IMR-90 (cell line): ENCODE results near the gene PCDHGC5. TPM values are rescaled to one million over a fixed set of nuclear protein-coding genes. Genes with fewer than 3 reads are reported as not detected.

Experiments
- ATAC-seq: fragments of 200-7000 bp; cut with Tn5 transposase; 2 replicates; pipeline ENCODE4 v1.9.1; 2020; ENCODE audit warnings: low read depth, mild to moderate bottlenecking, moderate library complexity
- BruUV-seq: library from RNA; stranded (reverse); fragments of 400-500 nt; replicated peaks from 2 replicates; lab custom pipeline; 2021; lab: Mats Ljungman, UMichigan
- CTCF ChIA-PET: fragments of 300-600 bp; formaldehyde crosslinking; extraction: SDS; loops from one replicate; lab custom pipeline; 2021; ENCODE audit warnings: antibody characterized with exemption; lab: Yijun Ruan, JAX
- POLR2A ChIA-PET: fragments of 300-600 bp; sonication (Branson Sonifier 250); formaldehyde crosslinking; loops from one replicate; lab custom pipeline; 2022; ENCODE audit warnings: antibody characterized with exemption; ENCODE audit not compliant: unreplicated experiment; lab: Charles Lee
- DNase-seq: peaks from one replicate; pipeline ENCODE4 v3.0.0; 2013
- H2AFZ ChIP-seq: replicated peaks from 2 replicates; pipeline ENCODE3; 2013; ENCODE audit warnings: low read length, mild to moderate bottlenecking; ENCODE audit not compliant: poor library complexity
- H2AK5ac ChIP-seq: 2 replicates; pipeline ENCODE4 v1.6.1; 2013; ENCODE audit warnings: low read depth, low read length, inconsistent platforms
- H2AK9ac ChIP-seq: replicated peaks from 2 replicates; pipeline ENCODE3; 2013; ENCODE audit warnings: mild to moderate bottlenecking, low read depth, low read length, moderate library complexity; ENCODE audit not compliant: poor library complexity
- H2BK120ac ChIP-seq: 2 replicates; pipeline ENCODE4 v1.6.1; 2013; ENCODE audit warnings: low read depth, low read length, inconsistent platforms
- H2BK15ac ChIP-seq: 3 replicates; pipeline ENCODE4 v1.6.1; 2013; ENCODE audit warnings: low read depth, low read length, inconsistent platforms
- H2BK20ac ChIP-seq: 2 replicates; pipeline ENCODE4 v1.6.1; 2013; ENCODE audit warnings: low read depth, mild to moderate bottlenecking, inconsistent platforms, low read length, moderate library complexity
- H2BK5ac ChIP-seq: 2 replicates; pipeline ENCODE4 v1.6.1; 2013; ENCODE audit warnings: mild to moderate bottlenecking, low read depth, low read length, inconsistent platforms; ENCODE audit not compliant: poor library complexity, severe bottlenecking
- H3K14ac ChIP-seq: replicated peaks from 2 replicates; pipeline ENCODE4 v1.6.1; 2013; ENCODE audit warnings: low read depth, low read length, inconsistent platforms
- H3K18ac ChIP-seq: 2 replicates; pipeline ENCODE4 v1.6.1; 2013; ENCODE audit warnings: low read depth, low read length, control low read depth
- H3K23ac ChIP-seq: 2 replicates; pipeline ENCODE4 v1.6.1; 2013; ENCODE audit warnings: low read depth, low read length, inconsistent platforms
- H3K27ac ChIP-seq: 2 replicates; pipeline ENCODE4 v1.5.1; 2013; ENCODE audit warnings: mild to moderate bottlenecking, control low read depth, low read length; ENCODE audit not compliant: insufficient read depth
- H3K27me3 ChIP-seq: 2 replicates; pipeline ENCODE4 v1.6.1; 2013; ENCODE audit warnings: low read length; ENCODE audit not compliant: control insufficient read depth, insufficient read depth
- H3K36me3 ChIP-seq: 2 replicates; pipeline ENCODE4 v1.6.1; 2013; ENCODE audit warnings: low read length, mixed read lengths; ENCODE audit not compliant: control insufficient read depth, insufficient read depth
- H3K4ac ChIP-seq: 2 replicates; pipeline ENCODE4 v1.6.1; 2013; ENCODE audit warnings: low read depth, low read length, inconsistent platforms
- H3K4me1 ChIP-seq: 2 replicates; pipeline ENCODE4 v1.6.1; 2013; ENCODE audit warnings: low read length, mixed read lengths; ENCODE audit not compliant: control insufficient read depth, insufficient read depth
- H3K4me2 ChIP-seq: 2 replicates; pipeline ENCODE4 v1.6.1; 2013; ENCODE audit warnings: low read depth, mild to moderate bottlenecking, control low read depth, low read length, moderate library complexity
- H3K4me3 ChIP-seq: 2 replicates; pipeline ENCODE4 v1.5.1; 2013; ENCODE audit warnings: low read depth, mild to moderate bottlenecking, control low read depth, low read length, moderate library complexity; ENCODE audit not compliant: insufficient read depth
- H3K56ac ChIP-seq: 2 replicates; pipeline ENCODE4 v1.6.1; 2013; ENCODE audit warnings: low read length, inconsistent platforms; ENCODE audit not compliant: insufficient read depth; ENCODE audit errors: extremely low read depth
- H3K79me1 ChIP-seq, 2 experiments: 2 replicates each; pipeline ENCODE4 v1.6.1; 2013; ENCODE audit warnings: low read length in 2 of 2, inconsistent platforms in 1 of 2, low read depth in 1 of 2
- H3K9ac ChIP-seq: 2 replicates; pipeline ENCODE4 v1.6.1; 2013; ENCODE audit warnings: low read depth, low read length, control low read depth
- H3K9me1 ChIP-seq: 2 replicates; pipeline ENCODE4 v1.6.1; 2013; ENCODE audit warnings: low read length, inconsistent platforms; ENCODE audit not compliant: insufficient read depth
- H3K9me3 ChIP-seq: 2 replicates; pipeline ENCODE4 v1.6.1; 2013; ENCODE audit warnings: low read length; ENCODE audit not compliant: control insufficient read depth, insufficient read depth
- H4K20me1 ChIP-seq: 2 replicates; pipeline ENCODE4 v1.6.1; 2013; ENCODE audit warnings: low read length, inconsistent platforms; ENCODE audit not compliant: insufficient read depth
- H4K5ac ChIP-seq: 2 replicates; pipeline ENCODE4 v1.6.1; 2013; ENCODE audit warnings: mild to moderate bottlenecking, low read depth, low read length, control low read depth
- H4K8ac ChIP-seq, 2 experiments: 2 replicates each; pipeline ENCODE4 v1.6.1; 2013; ENCODE audit warnings: low read depth in 2 of 2, low read length in 2 of 2, control low read depth in 1 of 2, inconsistent platforms in 1 of 2
- H4K91ac ChIP-seq: 2 replicates; pipeline ENCODE4 v1.6.1; 2013; ENCODE audit warnings: low read depth, low read length, inconsistent platforms; ENCODE audit not compliant: insufficient read depth
- BHLHE40 ChIP-seq: fragments of 150-350 bp; IDR thresholded peaks from 2 replicates; pipeline ENCODE4 v1.6.1; 2016; ENCODE audit warnings: mild to moderate bottlenecking, low read depth, low read length
- CEBPB ChIP-seq: IDR thresholded peaks from 2 replicates; pipeline ENCODE4 v1.6.1; 2012; ENCODE audit warnings: low read depth, low read length, improper control_type of control experiment
- CHD1 ChIP-seq: IDR thresholded peaks from 2 replicates; pipeline ENCODE4 v1.6.1; 2012; ENCODE audit warnings: low read depth, low read length, improper control_type of control experiment
- CTCF ChIP-seq: conservative IDR thresholded peaks from 2 replicates; pipeline ENCODE4 v1.5.1; 2012; ENCODE audit warnings: mild to moderate bottlenecking, low read depth, low read length, improper control_type of control experiment
- FOS ChIP-seq: fragments of 150-350 bp; IDR thresholded peaks from 2 replicates; pipeline ENCODE4 v1.6.1; 2016; ENCODE audit warnings: low read depth, low read length
- MAFK ChIP-seq: IDR thresholded peaks from 2 replicates; pipeline ENCODE4 v1.6.1; 2012; ENCODE audit warnings: low read depth, low read length, improper control_type of control experiment
- MAZ ChIP-seq: IDR thresholded peaks from 2 replicates; pipeline ENCODE4 v1.6.1; 2012; ENCODE audit warnings: low read depth, mild to moderate bottlenecking, low read length, improper control_type of control experiment, moderate library complexity, borderline replicate concordance
- MXI1 ChIP-seq: IDR thresholded peaks from 2 replicates; pipeline ENCODE4 v1.6.1; 2012; ENCODE audit warnings: low read depth, mild to moderate bottlenecking, low read length, moderate library complexity, borderline replicate concordance
- NFE2L2 ChIP-seq: fragments of 150-350 bp; IDR thresholded peaks from 2 replicates; pipeline ENCODE4 v1.6.1; 2016; ENCODE audit warnings: low read depth, mild to moderate bottlenecking, low read length
- POLR2A ChIP-seq: IDR thresholded peaks from 2 replicates; pipeline ENCODE4 v1.6.1; 2012; ENCODE audit warnings: mild to moderate bottlenecking, low read depth, low read length
- RAD21 ChIP-seq: IDR thresholded peaks from 2 replicates; pipeline ENCODE4 v1.6.1; 2012; ENCODE audit warnings: low read length, improper control_type of control experiment
- RCOR1 ChIP-seq: IDR thresholded peaks from 2 replicates; pipeline ENCODE4 v1.6.1; 2012; ENCODE audit warnings: mild to moderate bottlenecking, low read length, improper control_type of control experiment; ENCODE audit not compliant: insufficient replicate concordance
- RFX5 ChIP-seq: IDR thresholded peaks from 2 replicates; pipeline ENCODE4 v1.8.0; 2012; ENCODE audit warnings: low read depth, mild to moderate bottlenecking, low read length, moderate library complexity
- SMC3 ChIP-seq: fragments of 150-350 bp; IDR thresholded peaks from 2 replicates; pipeline ENCODE4 v1.6.1; 2016; ENCODE audit warnings: low read depth, mild to moderate bottlenecking, antibody characterized with exemption, low read length, moderate library complexity
- WGBS, 2 experiments: methylation state at CpG; one replicate each; pipeline versions ENCODE4 v1.1.5 to v1.1.7; 2013; ENCODE audit warnings: missing lambda C conversion rate in 2 of 2; ENCODE audit not compliant: insufficient read length in 1 of 2; ENCODE audit errors: extremely low coverage in 2 of 2; 5-methylcytosine and 5-hydroxymethylcytosine counted together
- dilution Hi-C: fragments of 300-500 bp; cut with HindIII; formaldehyde crosslinking; loops from one replicate; pipeline ENCODE4 v1.14.3; 2018; ENCODE audit warnings: low sequenced_read_pairs; ENCODE audit not compliant: unreplicated experiment
- in situ Hi-C: fragments of 300-500 bp; cut with MboI; formaldehyde crosslinking; loops from 3 replicates; pipeline ENCODE4 v1.14.3; 2019; ENCODE audit warnings: low sequenced_read_pairs, inconsistent platforms, mixed read lengths
- intact Hi-C: fragments of 100-400 bp; cut with micrococcal nuclease; formaldehyde crosslinking; loops from 2 replicates; pipeline ENCODE4 v1.10.0; 2022
- polyA plus RNA-seq, 3 experiments: library from polyadenylated mRNA; depleted of rRNA; stranded (reverse); fragments of >200 nt; gene quantifications; 2 replicates each; pipeline ENCODE4 v1.2.3, GENCODE V29; 2012; ENCODE audit warnings: low replicate concordance in 1 of 3
- total RNA-seq: library from RNA; depleted of rRNA; stranded (reverse); fragments of >200 nt; gene quantifications from 2 replicates; pipeline ENCODE4 v1.2.3, GENCODE V29; 2012
- TF ChIP-seq, protein P1 (sequence below): fragments of 150-350 bp; IDR thresholded peaks from 2 replicates; pipeline ENCODE4 v1.6.1; 2016; ENCODE audit warnings: low read depth, mild to moderate bottlenecking, low read length, moderate library complexity, borderline replicate concordance

The PCDHGC5 gene
- total and polyA plus RNA-seq, 2 of the 4 experiments (the other 2 are of a cell fraction) = 2.9 to 3.8 TPM

GRCh38 chr5:141506381-141507155, 17.7 kb downstream of the PCDHGC5 start:
- TF ChIP-seq RCOR1 = no peak
- no peak for TF ChIP-seq CHD1
- no peak for TF ChIP-seq CEBPB
- TF ChIP-seq RFX5 = no peak
- TF ChIP-seq NFE2L2 = no peak
- TF ChIP-seq CTCF = no peak
- no peak for TF ChIP-seq POLR2A
- no peak for TF ChIP-seq FOS
- no peak for TF ChIP-seq BHLHE40
- no peak for TF ChIP-seq SMC3
- no peak for TF ChIP-seq MAFK
- TF ChIP-seq, protein P1, sequence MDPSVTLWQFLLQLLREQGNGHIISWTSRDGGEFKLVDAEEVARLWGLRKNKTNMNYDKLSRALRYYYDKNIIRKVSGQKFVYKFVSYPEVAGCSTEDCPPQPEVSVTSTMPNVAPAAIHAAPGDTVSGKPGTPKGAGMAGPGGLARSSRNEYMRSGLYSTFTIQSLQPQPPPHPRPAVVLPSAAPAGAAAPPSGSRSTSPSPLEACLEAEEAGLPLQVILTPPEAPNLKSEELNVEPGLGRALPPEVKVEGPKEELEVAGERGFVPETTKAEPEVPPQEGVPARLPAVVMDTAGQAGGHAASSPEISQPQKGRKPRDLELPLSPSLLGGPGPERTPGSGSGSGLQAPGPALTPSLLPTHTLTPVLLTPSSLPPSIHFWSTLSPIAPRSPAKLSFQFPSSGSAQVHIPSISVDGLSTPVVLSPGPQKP = no peak
- no peak for TF ChIP-seq MAZ
- no peak for TF ChIP-seq MXI1
- no peak for TF ChIP-seq RAD21
- H3K18ac ChIP-seq = no peak overlapping the region
- H3K4ac ChIP-seq = no peak overlapping the region
- DNase-seq (no peak), ATAC-seq (no peak)
- no peak overlapping the region for H2BK15ac ChIP-seq
- H2BK5ac ChIP-seq = no peak overlapping the region
- intact Hi-C loops (no loop called here), in situ Hi-C loops (no loop called here), dilution Hi-C loops (no loop called here)
- no peaks in the 10 kb centered on the region for H3K9me3 ChIP-seq
- no peak overlapping the region for H2AFZ ChIP-seq
- peaks cover 12 to 27% of the 10 kb centered on the region in 2 experiments for H3K79me1 ChIP-seq
- H4K8ac ChIP-seq = no peak overlapping the region
- no peak overlapping the region for H3K4me2 ChIP-seq
- H2AK5ac ChIP-seq = no peak overlapping the region
- ChIA-PET CTCF (interaction anchor here (0.5 to 1.0 kb wide), 2 partner anchors 15 to 74 kb away, joined by 3 read pairs; no protein-coding TSS in a partner anchor), POLR2A (no interaction called here)
- H3K4me3 ChIP-seq = no peak overlapping the region
- H3K36me3 ChIP-seq = peaks cover 39% of the 10 kb centered on the region
- peak overlapping the region; percentile 48; the same call in 1 of the 2 replicates for H3K27ac ChIP-seq
- no peak overlapping the region for H4K5ac ChIP-seq
- no peak overlapping the region for H3K23ac ChIP-seq
- WGBS, 2 experiments = 83% methylated on average over 5 of the region's 8 CpGs; no CpG with 5 or more reads in 1 of the 2 experiments
- no peak overlapping the region for H2AK9ac ChIP-seq
- no peak overlapping the region for H3K9ac ChIP-seq
- H3K27me3 ChIP-seq = no peaks in the 10 kb centered on the region
- H4K91ac ChIP-seq = no peak overlapping the region
- H3K4me1 ChIP-seq = peaks cover 24% of the 10 kb centered on the region
- H3K9me1 ChIP-seq = peaks cover 11% of the 10 kb centered on the region; the same call in 1 of the 2 replicates
- BruUV-seq = no TSS peak
- no peak overlapping the region for H3K56ac ChIP-seq
- 0 out of 2 replicates have a peak overlapping the region, but pooled peaks have one; percentile 17 for H3K14ac ChIP-seq
- H2BK120ac ChIP-seq = no peak overlapping the region
- H2BK20ac ChIP-seq = peak overlapping the region; percentile 5; the same call in 1 of the 2 replicates
- peaks cover 20% of the 10 kb centered on the region for H4K20me1 ChIP-seq
